PC-3 (cell line): ENCODE measurements around the gene GBP3. TPM values are rescaled to one million over a fixed set of nuclear protein-coding genes. Genes with fewer than 3 reads are reported as not detected.

Source experiments
- ATAC-seq: fragments of 200-7000 bp; cut with Tn5 transposase; 2 replicates; pipeline ENCODE4 v1.9.1; 2020; ENCODE audit warnings: mild to moderate bottlenecking, moderate library complexity
- BruUV-seq: library from RNA; stranded (reverse); fragments of 400-500 nt; replicated peaks from 2 replicates; lab custom pipeline; 2021; lab: Mats Ljungman, UMichigan
- CTCF ChIA-PET: fragments of 300-600 bp; sonication (Branson Sonifier 250); formaldehyde crosslinking; loops from one replicate; lab custom pipeline; 2022; ENCODE audit warnings: antibody characterized with exemption; lab: Charles Lee
- POLR2A ChIA-PET: fragments of 300-600 bp; sonication (Branson Sonifier 250); formaldehyde crosslinking; loops from one replicate; lab custom pipeline; 2022; ENCODE audit warnings: antibody characterized with exemption; ENCODE audit not compliant: unreplicated experiment; lab: Charles Lee
- DNase-seq: peaks from one replicate; pipeline ENCODE4 v3.0.0-alpha.2; 2015
- H2AFZ ChIP-seq: fragments of 300-600 bp; sonication (generic); 2 replicates; pipeline ENCODE4 v1.6.0; 2016; ENCODE audit warnings: antibody characterized with exemption, low read length
- H3F3A ChIP-seq: fragments of 300-600 bp; sonication (generic); one replicate; pipeline ENCODE4 v1.6.0; 2017; ENCODE audit warnings: antibody characterized with exemption, low read length, control low read depth, mild to moderate bottlenecking; ENCODE audit not compliant: unreplicated experiment
- H3K27ac ChIP-seq: fragments of 300-600 bp; sonication (generic); 2 replicates; pipeline ENCODE4 v1.5.1; 2016; ENCODE audit warnings: mild to moderate bottlenecking, low read length
- H3K27me3 ChIP-seq: fragments of 300-600 bp; sonication (generic); 2 replicates; pipeline ENCODE4 v1.6.1; 2016; ENCODE audit warnings: low read length, mixed read lengths
- H3K36me3 ChIP-seq: fragments of 300-600 bp; sonication (generic); 2 replicates; pipeline ENCODE4 v1.6.1; 2016; ENCODE audit warnings: low read depth, mixed run types, low read length, mixed read lengths
- H3K4me1 ChIP-seq: fragments of 300-600 bp; sonication (generic); 2 replicates; pipeline ENCODE4 v1.5.1; 2016; ENCODE audit warnings: low read length; ENCODE audit not compliant: insufficient read depth
- H3K4me2 ChIP-seq: fragments of 300-600 bp; sonication (generic); 2 replicates; pipeline ENCODE4 v1.6.0; 2016; ENCODE audit warnings: low read length
- H3K4me3 ChIP-seq: fragments of 300-600 bp; sonication (generic); 2 replicates; pipeline ENCODE4 v1.5.1; 2016; ENCODE audit warnings: mild to moderate bottlenecking, low read length, mixed read lengths
- H3K79me2 ChIP-seq: fragments of 300-600 bp; sonication (generic); 2 replicates; pipeline ENCODE4 v1.6.1; 2017; ENCODE audit warnings: low read length, mixed read lengths
- H3K9ac ChIP-seq: fragments of 300-600 bp; sonication (generic); 2 replicates; pipeline ENCODE4 v1.6.0; 2016; ENCODE audit warnings: mild to moderate bottlenecking, low read length
- H3K9me2 ChIP-seq: fragments of 300-600 bp; sonication (generic); replicated peaks from 2 replicates; pipeline ENCODE4 v1.6.1; 2016; ENCODE audit warnings: mixed run types, low read length, mixed read lengths
- H3K9me3 ChIP-seq: fragments of 300-600 bp; sonication (generic); 2 replicates; pipeline ENCODE4 v1.6.1; 2016; ENCODE audit warnings: low read length, mixed read lengths
- H4K20me1 ChIP-seq: fragments of 300-600 bp; sonication (generic); 2 replicates; pipeline ENCODE4 v1.6.1; 2016; ENCODE audit warnings: low read length, mixed read lengths
- CTCF ChIP-seq: fragments of 300-600 bp; sonication (generic); conservative IDR thresholded peaks from 2 replicates; pipeline ENCODE4 v1.5.1; 2017; ENCODE audit warnings: antibody characterized with exemption, low read depth, mild to moderate bottlenecking, low read length
- EZH2 ChIP-seq: fragments of 300-600 bp; sonication (generic); IDR thresholded peaks from one replicate; pipeline ENCODE4 v1.6.1; 2017; ENCODE audit warnings: antibody characterized with exemption, mild to moderate bottlenecking, low read length; ENCODE audit not compliant: unreplicated experiment
- EZH2phosphoT487 ChIP-seq: fragments of 300-600 bp; sonication (generic); IDR thresholded peaks from 2 replicates; pipeline ENCODE4 v1.6.1; 2018; ENCODE audit warnings: mild to moderate bottlenecking, antibody characterized with exemption, low read length, borderline replicate concordance
- intact Hi-C: fragments of 100-400 bp; cut with micrococcal nuclease; formaldehyde crosslinking; loops from 2 replicates; pipeline ENCODE4 v1.9.0; 2023
- total RNA-seq: library from RNA; depleted of rRNA; stranded (reverse); fragments of >200 nt; gene quantifications from 2 replicates; pipeline ENCODE4 v1.2.3, GENCODE V29; 2014

GBP3 gene
- total RNA-seq, 1 experiment from 2014 or later: 23.3 TPM

GRCh38 chr1:88980870-88981269 lies 41.8 kb downstream of the GBP3 start:
- peaks cover 5% of the 10 kb centered on the region for H3F3A ChIP-seq
- no TSS peak for BruUV-seq
- DNase-seq (no peak), ATAC-seq (no peak)
- peaks cover 12% of the 10 kb centered on the region; the same call in 1 of the 2 replicates for H3K79me2 ChIP-seq
- no peak overlapping the region for H3K27ac ChIP-seq
- intact Hi-C loops: no loop called here
- no peaks in the 10 kb centered on the region for H3K27me3 ChIP-seq
- ChIA-PET CTCF (no interaction called here), POLR2A (no interaction called here)
- H3K4me2 ChIP-seq: no peak overlapping the region
- H2AFZ ChIP-seq: no peak overlapping the region
- H4K20me1 ChIP-seq: no peaks in the 10 kb centered on the region
- H3K4me1 ChIP-seq: peaks cover 42% of the 10 kb centered on the region
- no peak overlapping the region for H3K4me3 ChIP-seq
- TF ChIP-seq CTCF: no peak
- no peak for TF ChIP-seq EZH2
- TF ChIP-seq EZH2phosphoT487: no peak
- no peaks in the 10 kb centered on the region for H3K36me3 ChIP-seq
- H3K9me3 ChIP-seq: no peaks in the 10 kb centered on the region
- H3K9ac ChIP-seq: no peak overlapping the region
- no peaks in the 10 kb centered on the region for H3K9me2 ChIP-seq

- H3K36me3 ChIP-seq: no peaks in the 10 kb centered on the region
- no peaks in the 10 kb centered on the region for H3K9me3 ChIP-seq
- peaks cover 12% of the 10 kb centered on the region; the same call in 1 of the 2 replicates for H3K79me2 ChIP-seq
- H4K20me1 ChIP-seq: no peaks in the 10 kb centered on the region
- DNase-seq: no peak
- H3K4me1 ChIP-seq: peaks cover 30% of the 10 kb centered on the region
- no peaks in the 10 kb centered on the region for H3K9me2 ChIP-seq
- no TSS peak for BruUV-seq
- intact Hi-C loops: no loop called here
- no peaks in the 10 kb centered on the region for H3F3A ChIP-seq
- CTCF ChIA-PET: no interaction called here
- TF ChIP-seq EZH2 (no peak), EZH2phosphoT487 (no peak), CTCF (no peak)
- no peak overlapping the region for H3K9ac ChIP-seq
- no peak overlapping the region for H3K27ac ChIP-seq
- no peak overlapping the region for H3K4me3 ChIP-seq
- H3K27me3 ChIP-seq: no peaks in the 10 kb centered on the region
- H3K4me2 ChIP-seq: no peak overlapping the region
- H2AFZ ChIP-seq: no peak overlapping the region
- POLR2A ChIA-PET: no interaction called here
- ATAC-seq: no peak; the same call in 1 of the 2 replicates
These were observed 42.9 kb downstream of the GBP3 start for GRCh38 chr1:88979749-88980116.

GRCh38 chr1:88979054-88979748 lies 43.5 kb downstream of the GBP3 start:
- H3K27ac ChIP-seq: no peak overlapping the region
- BruUV-seq: no TSS peak
- peaks cover 25% of the 10 kb centered on the region for H3K4me1 ChIP-seq
- no peaks in the 10 kb centered on the region for H3K9me2 ChIP-seq
- H3K9me3 ChIP-seq: no peaks in the 10 kb centered on the region
- ChIA-PET POLR2A (no interaction called here), CTCF (no interaction called here)
- peaks cover 12% of the 10 kb centered on the region; the same call in 1 of the 2 replicates for H3K79me2 ChIP-seq
- no peak overlapping the region for H3K9ac ChIP-seq
- DNase-seq (peak; percentile 30), ATAC-seq (peak; percentile 73)
- TF ChIP-seq CTCF (no peak), EZH2phosphoT487 (no peak), EZH2 (no peak)
- H3F3A ChIP-seq: no peaks in the 10 kb centered on the region
- intact Hi-C loops: no loop called here
- no peaks in the 10 kb centered on the region for H3K27me3 ChIP-seq
- H2AFZ ChIP-seq: no peak overlapping the region
- no peaks in the 10 kb centered on the region for H3K36me3 ChIP-seq
- no peaks in the 10 kb centered on the region for H4K20me1 ChIP-seq
- no peak overlapping the region for H3K4me3 ChIP-seq
- no peak overlapping the region for H3K4me2 ChIP-seq
